AG09309 (cell line): ENCODE results near the gene GMEB2.

ENCODE experiments used
- DNase-seq: peaks from one replicate; pipeline ENCODE4 v3.0.0-alpha.2; 2010; ENCODE audit warnings: low read depth
- H3K4me3 ChIP-seq: 2 replicates; pipeline ENCODE4 v1.5.1; 2011; ENCODE audit warnings: mild to moderate bottlenecking, low read depth, low read length, moderate library complexity; ENCODE audit not compliant: control insufficient read depth
- CTCF ChIP-seq: IDR thresholded peaks from 2 replicates; pipeline ENCODE4 v1.5.1; 2011; ENCODE audit warnings: mild to moderate bottlenecking, low read depth, low read length, inconsistent platforms; ENCODE audit not compliant: insufficient read depth, control insufficient read depth; ENCODE audit errors: missing control alignments

The GMEB2 gene

GRCh38 chr20:63543131-63543530 is 83.8 kb downstream of the GMEB2 start:
- no peak for TF ChIP-seq CTCF
- H3K4me3 ChIP-seq: no peak overlapping the region

GRCh38 chr20:63542696-63543095 is 84.2 kb downstream of the GMEB2 start:
- TF ChIP-seq CTCF: no peak
- no peak for DNase-seq
- H3K4me3 ChIP-seq: no peak overlapping the region

More at GRCh38 chr20:63543131-63543530, 83.8 kb downstream of the GMEB2 start:
- no peak for DNase-seq

- TF ChIP-seq CTCF: no peak
- DNase-seq: no peak
- H3K4me3 ChIP-seq: no peak overlapping the region
Observed at GRCh38 chr20:63542031-63542559, 84.8 kb downstream of the GMEB2 start.

- no peak for DNase-seq
- no peak for TF ChIP-seq CTCF
- H3K4me3 ChIP-seq: no peak overlapping the region
Observed at GRCh38 chr20:63541371-63541770, 85.5 kb downstream of the GMEB2 start.

GRCh38 chr20:63540417-63541186 is 86.3 kb downstream of the GMEB2 start:
- no peak for DNase-seq
- TF ChIP-seq CTCF: no peak
- no peak overlapping the region for H3K4me3 ChIP-seq

- no peak for DNase-seq
- no peak for TF ChIP-seq CTCF
- no peak overlapping the region for H3K4me3 ChIP-seq
Observed at GRCh38 chr20:63539441-63540370, 87.2 kb downstream of the GMEB2 start.
